ENCODE results near the gene KCNH3. TPM values are rescaled to one million over a fixed set of nuclear protein-coding genes. Genes with fewer than 3 reads are reported as not detected.

Gene KCNH3
- total RNA-seq, 4 donors from 2014 or later: 0.94 to 2.2 (median 2.1) TPM; not detected in 1

DNA sequence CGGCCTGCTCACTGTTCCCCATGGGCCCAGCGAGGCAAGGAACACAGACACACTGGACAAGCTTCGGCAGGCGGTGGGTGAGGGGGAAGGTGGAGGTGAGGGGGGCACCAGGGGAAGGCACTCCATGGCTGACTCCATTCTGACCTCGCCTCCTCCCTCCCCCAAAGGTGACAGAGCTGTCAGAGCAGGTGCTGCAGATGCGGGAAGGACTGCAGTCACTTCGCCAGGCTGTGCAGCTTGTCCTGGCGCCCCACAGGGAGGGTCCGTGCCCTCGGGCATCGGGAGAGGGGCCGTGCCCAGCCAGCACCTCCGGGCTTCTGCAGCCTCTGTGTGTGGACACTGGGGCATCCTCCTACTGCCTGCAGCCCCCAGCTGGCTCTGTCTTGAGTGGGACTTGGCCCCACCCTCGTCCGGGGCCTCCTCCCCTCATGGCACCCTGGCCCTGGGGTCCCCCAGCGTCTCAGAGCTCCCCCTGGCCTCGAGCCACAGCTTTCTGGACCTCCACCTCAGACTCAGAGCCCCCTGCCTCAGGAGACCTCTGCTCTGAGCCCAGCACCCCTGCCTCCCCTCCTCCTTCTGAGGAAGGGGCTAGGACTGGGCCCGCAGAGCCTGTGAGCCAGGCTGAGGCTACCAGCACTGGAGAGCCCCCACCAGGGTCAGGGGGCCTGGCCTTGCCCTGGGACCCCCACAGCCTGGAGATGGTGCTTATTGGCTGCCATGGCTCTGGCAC lies 18.5 kb downstream of the KCNH3 start:
- peaks cover 38 to 53% of the 10 kb centered on the region in 2 donors for H3K36me3 ChIP-seq

GRCh38 chr12:49557917-49558215 lies 19.0 kb downstream of the KCNH3 start:
- H3K27me3 ChIP-seq: no peaks in the 10 kb centered on the region
- H3K4me3 ChIP-seq (replicated peaks in 1 of 3): no peak overlapping the region
- 68 to 82% methylated on average over 2 to 7 of the region's 7 CpGs for WGBS, 2 donors
- no peak overlapping the region for H3K27ac ChIP-seq
- no peak for DNase-seq
- no peak for TF ChIP-seq POLR2A (IDR thresholded peaks at IDR 0.05)
- no peak for TF ChIP-seq CTCF (IDR thresholded peaks at IDR 0.05)
- H3K4me1 ChIP-seq: no peaks in the 10 kb centered on the region
- intact Hi-C loops (cut with DNase I): no loop called here
- peaks cover 43 to 58% of the 10 kb centered on the region in 2 donors for H3K36me3 ChIP-seq
- H3K9me3 ChIP-seq: no peaks in the 10 kb centered on the region

More for the DNA sequence above, 18.5 kb downstream of the KCNH3 start:
- Histone ChIP-seq H3K4me1 (no peaks in the 10 kb centered on the region), H3K27me3 (no peaks in the 10 kb centered on the region), H3K27ac (no peak overlapping the region), H3K9me3 (no peaks in the 10 kb centered on the region), H3K4me3 (replicated peaks in 1 of 3) (no peak overlapping the region)
- TF ChIP-seq POLR2A (IDR thresholded peaks at IDR 0.05) (no peak), CTCF (IDR thresholded peaks at IDR 0.05) (no peak)
- no peak for DNase-seq
- intact Hi-C loops (cut with DNase I): no loop called here
- WGBS, 2 donors: 88 to 89% methylated on average over 11 to 14 of the region's 18 CpGs

GRCh38 chr12:49558526-49558925 lies 19.7 kb downstream of the KCNH3 start:
- no peak overlapping the region for H3K27ac ChIP-seq
- 93 to 96% methylated on average over 9 to 13 of the region's 13 CpGs for WGBS, 2 donors
- no peak overlapping the region for H3K4me3 ChIP-seq (replicated peaks in 1 of 3)
- no peak for TF ChIP-seq CTCF (IDR thresholded peaks at IDR 0.05)
- TF ChIP-seq POLR2A (IDR thresholded peaks at IDR 0.05): no peak
- no peak for DNase-seq
- H3K9me3 ChIP-seq: no peaks in the 10 kb centered on the region
- H3K27me3 ChIP-seq: no peaks in the 10 kb centered on the region
- no peaks in the 10 kb centered on the region for H3K4me1 ChIP-seq
- intact Hi-C loops (cut with DNase I): no loop called here
- peaks cover 50 to 65% of the 10 kb centered on the region in 2 donors for H3K36me3 ChIP-seq

DNA sequence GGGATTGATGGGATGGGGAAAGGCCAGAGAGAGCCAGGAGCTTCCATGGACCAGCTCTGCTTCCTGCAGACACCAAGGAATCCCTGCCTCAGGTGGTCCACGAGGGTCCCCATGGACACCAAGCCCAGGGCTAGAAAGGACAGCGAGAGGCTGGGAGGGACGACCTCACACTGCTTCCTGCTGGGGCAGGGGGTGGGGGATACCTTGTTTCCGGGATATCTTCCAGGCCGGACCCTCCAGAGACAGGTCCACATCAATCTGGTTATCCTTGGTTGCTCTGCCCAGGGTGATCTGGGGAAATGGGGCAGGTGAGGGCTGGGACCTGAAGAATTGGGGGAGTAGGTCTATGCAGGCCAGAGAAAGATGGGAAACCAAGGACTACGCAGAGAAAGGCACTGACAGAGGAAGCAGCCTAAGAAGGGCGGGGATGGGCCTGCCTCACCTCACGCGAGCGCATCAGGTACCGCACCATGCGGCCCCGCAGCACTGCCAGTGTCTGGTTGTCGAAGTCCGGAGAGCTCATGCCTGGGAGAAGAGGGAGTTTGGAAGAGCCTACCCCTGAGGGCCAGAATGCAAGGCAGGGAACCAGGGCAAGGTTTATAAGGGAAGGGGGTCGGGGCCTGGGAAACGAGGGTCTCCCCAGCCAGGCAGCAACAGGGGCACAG lies 20.3 kb downstream of the KCNH3 start:
- Histone ChIP-seq H3K27me3 (no peaks in the 10 kb centered on the region), H3K4me3 (replicated peaks in 1 of 3) (no peak overlapping the region), H3K4me1 (no peaks in the 10 kb centered on the region), H3K27ac (no peak overlapping the region), H3K36me3 (peaks cover 56 to 71% of the 10 kb centered on the region in 2 donors), H3K9me3 (no peaks in the 10 kb centered on the region)
- no peak for DNase-seq
- intact Hi-C loops (cut with DNase I): no loop called here
- TF ChIP-seq POLR2A (IDR thresholded peaks at IDR 0.05) (no peak), CTCF (IDR thresholded peaks at IDR 0.05) (no peak)
- WGBS, 2 donors: 92 to 93% methylated on average over 16 to 17 of the region's 17 CpGs

DNA sequence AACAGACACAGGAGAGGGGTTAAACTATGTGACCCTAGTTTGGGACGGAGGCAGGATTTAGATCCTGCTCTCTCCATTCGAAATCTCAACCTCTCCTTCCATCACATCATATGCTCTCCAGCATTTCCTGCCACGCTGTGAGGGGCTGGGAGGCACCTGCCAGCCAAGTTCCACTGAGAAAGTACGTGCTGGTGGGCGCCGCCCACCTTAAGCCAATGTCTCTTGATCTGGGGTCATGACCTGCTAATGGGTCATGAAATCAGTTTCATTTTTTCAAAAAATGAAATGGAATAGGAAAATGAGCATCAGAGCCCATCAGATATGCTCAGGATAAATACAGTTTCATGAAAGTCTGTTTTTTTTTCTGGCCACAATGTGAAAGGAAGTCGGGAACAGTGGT lies 21.9 kb downstream of the KCNH3 start:
- no peaks in the 10 kb centered on the region for H3K4me1 ChIP-seq
- TF ChIP-seq POLR2A (IDR thresholded peaks at IDR 0.05): no peak
- no peak for TF ChIP-seq CTCF (IDR thresholded peaks at IDR 0.05)
- H3K27me3 ChIP-seq: no peaks in the 10 kb centered on the region
- H3K4me3 ChIP-seq (replicated peaks in 1 of 3): no peak overlapping the region
- intact Hi-C loops (cut with DNase I): no loop called here
- H3K27ac ChIP-seq: no peak overlapping the region
- H3K9me3 ChIP-seq: no peaks in the 10 kb centered on the region
- no peak for DNase-seq
- peaks cover 67 to 79% of the 10 kb centered on the region in 2 donors for H3K36me3 ChIP-seq
- 93 to 98% methylated on average over 7 of the region's 7 CpGs for WGBS, 2 donors

All from thyroid gland (tissue), 4 donors.